HG02571 (cell line): Measurements from ENCODE around the gene LTBR.

Experiments used
- ATAC-seq: cut with Tn5 transposase; IDR thresholded peaks from one replicate; pipeline ENCODE4 v1.9.1; 2021; ENCODE audit warnings: mild to moderate bottlenecking, moderate library complexity; ENCODE audit not compliant: unreplicated experiment

LTBR gene

DNA sequence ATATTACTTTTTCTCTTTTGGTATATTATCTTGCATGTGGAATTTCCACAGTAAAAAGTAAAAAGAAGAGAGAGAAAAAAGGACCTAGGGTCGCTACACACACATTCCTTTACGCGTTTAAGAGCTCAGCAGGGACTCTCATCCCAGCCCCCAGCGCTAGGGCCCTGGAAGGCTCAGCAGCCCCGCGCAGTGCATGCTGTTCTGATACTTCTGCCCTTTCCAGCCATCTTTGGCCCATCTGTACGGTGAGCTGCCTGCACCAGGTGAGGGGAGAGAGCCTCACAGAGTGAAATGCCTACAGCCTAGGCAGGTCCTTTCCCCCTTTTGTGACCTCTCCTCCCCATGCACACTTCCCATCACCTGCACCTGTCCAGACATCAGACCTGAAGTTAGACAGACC lies 1.6 kb upstream of the LTBR start:
- ATAC-seq, result no peak

DNA sequence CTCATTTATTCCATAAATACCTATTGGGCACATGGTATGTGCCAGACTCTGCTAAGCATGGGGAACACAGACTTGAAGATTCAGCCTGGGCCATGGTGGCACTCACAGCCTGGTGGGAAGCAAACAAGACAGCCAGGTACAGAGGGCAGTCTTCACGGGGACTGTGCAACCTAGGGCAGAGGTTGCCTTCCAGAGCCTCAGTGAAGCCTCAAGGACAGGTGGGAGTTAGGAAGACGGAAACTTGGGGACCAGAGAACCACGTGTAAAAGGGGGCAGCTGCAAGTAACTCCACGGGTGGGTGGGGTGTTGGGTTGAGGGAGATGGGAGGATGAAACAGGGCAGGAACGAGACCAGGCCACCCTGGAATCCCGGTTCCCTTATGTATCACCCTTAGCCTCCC lies 980 bp upstream of the LTBR start:
- ATAC-seq, result no peak

DNA sequence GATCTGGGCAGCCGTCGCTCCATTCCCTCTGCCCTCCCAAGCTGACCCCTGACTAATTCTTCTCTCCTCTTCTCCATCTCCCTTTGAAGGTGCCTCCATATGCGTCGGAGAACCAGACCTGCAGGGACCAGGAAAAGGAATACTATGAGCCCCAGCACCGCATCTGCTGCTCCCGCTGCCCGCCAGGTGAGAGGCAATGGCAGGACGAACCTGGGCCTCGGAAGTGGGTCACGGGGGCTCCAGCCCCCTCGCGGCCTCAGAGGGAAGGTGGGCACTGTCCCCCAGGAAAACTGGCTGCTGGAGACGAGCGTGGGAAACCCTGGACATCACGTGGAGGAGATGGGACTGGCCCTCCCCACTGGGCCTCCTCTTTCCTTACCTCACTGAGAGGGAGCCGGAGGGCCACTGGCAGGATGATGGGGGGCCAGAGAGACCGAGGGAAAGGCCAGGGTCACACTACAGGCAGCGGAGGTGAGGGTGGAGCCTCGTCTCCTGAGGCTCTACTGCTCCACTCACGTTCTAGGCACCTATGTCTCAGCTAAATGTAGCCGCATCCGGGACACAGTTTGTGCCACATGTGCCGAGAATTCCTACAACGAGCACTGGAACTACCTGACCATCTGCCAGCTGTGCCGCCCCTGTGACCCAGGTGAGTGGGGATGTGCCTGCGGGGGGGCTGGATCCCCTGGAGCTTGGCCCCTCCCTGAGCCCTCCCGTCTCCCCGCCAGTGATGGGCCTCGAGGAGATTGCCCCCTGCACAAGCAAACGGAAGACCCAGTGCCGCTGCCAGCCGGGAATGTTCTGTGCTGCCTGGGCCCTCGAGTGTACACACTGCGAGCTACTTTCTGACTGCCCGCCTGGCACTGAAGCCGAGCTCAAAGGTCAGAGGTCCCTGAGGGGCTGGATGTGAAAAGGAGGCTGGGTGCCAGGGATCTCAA lies 806 bp downstream of the LTBR start:
- ATAC-seq, result no peak

DNA sequence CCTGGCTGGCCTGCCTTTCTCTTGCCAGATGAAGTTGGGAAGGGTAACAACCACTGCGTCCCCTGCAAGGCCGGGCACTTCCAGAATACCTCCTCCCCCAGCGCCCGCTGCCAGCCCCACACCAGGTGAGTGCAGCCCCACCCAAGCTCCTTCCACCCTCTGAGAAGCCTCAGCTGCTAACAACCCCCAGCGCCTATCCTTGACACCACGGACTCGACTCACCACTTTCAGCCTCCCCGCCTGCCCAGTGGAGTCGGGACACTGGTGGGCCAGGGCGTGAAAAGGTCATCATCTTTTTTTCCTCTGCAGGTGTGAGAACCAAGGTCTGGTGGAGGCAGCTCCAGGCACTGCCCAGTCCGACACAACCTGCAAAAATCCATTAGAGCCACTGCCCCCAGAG lies 2.1 kb downstream of the LTBR start:
- no peak for ATAC-seq

DNA sequence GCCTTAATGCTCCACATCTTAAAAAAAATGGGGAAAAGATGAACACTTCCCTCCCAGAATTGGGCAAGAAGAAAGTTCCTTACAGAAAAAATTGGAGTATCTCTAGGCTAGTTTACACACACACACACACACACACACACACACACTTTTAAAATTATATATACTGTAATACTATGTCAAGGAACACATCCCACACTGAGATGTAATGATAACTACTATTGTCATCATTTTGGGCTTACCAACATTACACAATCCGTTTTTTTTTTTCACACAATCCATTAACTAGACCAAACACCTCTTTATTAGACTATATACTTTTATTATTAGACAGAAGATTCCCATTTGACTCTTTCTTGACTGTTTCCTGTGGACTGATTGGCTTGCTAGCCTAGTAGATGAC lies 2.5 kb downstream of the LTBR start:
- no peak for ATAC-seq

DNA sequence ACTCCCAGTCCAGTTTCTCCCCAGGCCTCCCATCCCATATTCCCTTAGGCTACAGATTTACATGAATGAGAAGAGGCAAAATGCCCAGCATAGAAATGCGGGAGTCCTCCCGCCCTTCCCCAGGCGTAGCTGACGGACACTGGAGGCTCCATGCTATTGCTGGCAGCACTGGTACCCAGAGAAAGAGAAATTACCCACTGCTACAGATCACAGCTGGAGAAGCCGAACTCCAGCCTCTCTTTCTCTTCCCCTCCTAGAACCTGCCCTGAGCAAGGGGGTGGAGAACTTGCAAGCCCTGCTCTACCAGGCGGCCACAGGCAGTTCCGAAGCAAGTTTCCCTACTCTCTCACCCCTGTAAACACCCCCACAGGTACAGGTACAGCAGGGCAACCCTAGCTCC lies 3.6 kb downstream of the LTBR start:
- no peak for ATAC-seq

DNA sequence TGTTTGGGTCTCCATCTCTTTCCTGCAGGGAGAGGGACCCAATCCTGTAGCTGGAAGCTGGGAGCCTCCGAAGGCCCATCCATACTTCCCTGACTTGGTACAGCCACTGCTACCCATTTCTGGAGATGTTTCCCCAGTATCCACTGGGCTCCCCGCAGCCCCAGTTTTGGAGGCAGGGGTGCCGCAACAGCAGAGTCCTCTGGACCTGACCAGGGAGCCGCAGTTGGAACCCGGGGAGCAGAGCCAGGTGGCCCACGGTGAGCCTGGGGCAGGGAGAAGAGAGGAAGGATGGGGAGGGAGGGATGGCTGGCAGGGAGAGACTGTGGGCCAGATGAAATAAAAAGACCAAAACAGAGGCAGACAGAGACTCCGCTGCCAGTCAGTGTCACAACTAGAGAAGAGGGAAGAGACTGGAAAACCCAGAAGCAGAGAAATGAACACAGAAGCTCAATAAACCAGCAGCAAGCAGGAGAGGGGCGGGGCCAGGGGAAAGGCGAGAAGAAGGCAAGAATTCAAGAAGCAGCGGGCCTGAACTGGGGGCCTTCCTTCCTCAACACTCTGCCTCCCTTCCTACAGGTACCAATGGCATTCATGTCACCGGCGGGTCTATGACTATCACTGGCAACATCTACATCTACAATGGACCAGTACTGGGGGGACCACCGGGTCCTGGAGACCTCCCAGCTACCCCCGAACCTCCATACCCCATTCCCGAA lies 6.3 kb downstream of the LTBR start:
- ATAC-seq, result no peak

DNA sequence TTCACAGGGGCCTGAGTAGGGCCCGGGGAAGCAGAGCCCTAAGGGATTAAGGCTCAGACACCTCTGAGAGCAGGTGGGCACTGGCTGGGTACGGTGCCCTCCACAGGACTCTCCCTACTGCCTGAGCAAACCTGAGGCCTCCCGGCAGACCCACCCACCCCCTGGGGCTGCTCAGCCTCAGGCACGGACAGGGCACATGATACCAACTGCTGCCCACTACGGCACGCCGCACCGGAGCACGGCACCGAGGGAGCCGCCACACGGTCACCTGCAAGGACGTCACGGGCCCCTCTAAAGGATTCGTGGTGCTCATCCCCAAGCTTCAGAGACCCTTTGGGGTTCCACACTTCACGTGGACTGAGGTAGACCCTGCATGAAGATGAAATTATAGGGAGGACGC lies 7.1 kb downstream of the LTBR start:
- no peak for ATAC-seq

DNA sequence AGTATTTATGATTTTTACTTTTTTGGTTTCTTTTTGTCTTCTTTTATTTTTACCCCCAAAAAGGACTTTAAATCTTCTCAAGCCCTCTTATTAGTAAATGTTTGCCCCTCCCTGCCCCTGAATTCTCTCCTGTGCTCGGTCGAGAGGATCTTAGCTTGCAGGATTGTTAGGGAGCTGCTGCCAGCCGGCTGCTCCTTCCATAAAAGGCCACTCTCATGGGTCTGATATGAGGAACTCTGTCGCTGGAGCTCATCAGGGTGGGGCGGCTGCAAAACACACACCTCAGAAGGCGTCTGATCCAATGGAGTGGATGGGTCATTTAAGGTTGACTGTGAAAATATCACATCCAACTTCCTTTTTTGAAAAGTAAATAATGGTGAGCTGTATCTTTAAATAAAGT lies 8.5 kb downstream of the LTBR start:
- no peak for ATAC-seq

DNA sequence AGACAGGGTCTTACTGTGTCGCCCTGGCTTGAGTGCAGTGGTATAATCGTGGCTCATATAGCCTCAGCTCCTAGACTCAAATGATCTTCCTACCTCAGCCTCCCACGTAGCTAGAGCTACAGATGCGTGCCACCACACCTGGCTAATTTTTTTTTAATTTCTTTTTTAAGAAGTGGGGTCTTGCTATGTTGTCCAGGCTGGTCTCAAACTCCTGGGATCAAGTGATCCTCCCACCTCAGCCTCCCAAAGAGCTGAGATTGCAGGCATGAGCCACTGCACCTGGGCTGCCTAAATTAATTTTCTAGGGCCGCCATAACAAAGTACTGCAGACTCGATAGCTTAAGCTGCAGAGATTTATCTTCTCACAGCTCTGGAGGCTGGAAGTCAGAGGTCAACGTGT lies 9.1 kb downstream of the LTBR start:
- ATAC-seq, result no peak

DNA sequence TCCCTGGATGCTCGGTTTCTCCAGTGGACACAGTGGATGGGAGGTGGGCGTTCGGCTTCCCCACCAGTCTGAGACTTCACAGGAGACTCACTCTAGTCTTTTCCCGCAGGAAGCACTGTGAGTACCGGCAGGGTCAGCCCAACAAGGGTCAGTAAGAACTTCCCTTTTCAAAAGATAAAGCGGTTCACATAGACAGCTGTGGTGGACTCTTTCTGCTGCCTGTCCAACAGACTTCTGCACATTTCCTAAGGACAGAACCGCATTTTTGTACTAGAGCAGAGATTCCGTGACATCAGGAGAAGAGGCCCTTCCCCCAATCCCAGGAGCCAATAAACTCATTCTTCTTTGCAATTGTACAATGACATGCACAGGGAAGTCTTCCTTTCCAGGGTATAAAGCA lies 10.4 kb downstream of the LTBR start:
- ATAC-seq, result no peak

DNA sequence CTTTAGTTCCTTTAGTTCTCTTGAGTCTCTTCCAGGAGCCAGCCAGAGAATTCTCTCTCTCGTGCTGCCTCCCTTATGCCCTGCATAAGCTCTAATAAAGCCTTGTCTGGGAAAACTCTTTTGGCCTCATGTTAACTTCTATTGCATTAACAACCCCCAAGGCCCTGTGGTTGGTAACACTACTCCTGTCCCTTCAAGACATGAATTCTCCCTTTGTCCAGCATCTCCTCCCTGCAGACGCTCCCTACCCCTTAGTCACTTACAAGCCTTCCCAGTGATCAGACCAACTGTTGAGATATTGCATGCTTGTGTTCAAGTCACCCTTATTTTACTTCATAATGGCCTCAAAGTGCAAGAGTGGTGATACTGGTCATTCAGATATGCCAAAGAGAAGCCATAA lies 12.1 kb downstream of the LTBR start:
- ATAC-seq, result no peak

DNA sequence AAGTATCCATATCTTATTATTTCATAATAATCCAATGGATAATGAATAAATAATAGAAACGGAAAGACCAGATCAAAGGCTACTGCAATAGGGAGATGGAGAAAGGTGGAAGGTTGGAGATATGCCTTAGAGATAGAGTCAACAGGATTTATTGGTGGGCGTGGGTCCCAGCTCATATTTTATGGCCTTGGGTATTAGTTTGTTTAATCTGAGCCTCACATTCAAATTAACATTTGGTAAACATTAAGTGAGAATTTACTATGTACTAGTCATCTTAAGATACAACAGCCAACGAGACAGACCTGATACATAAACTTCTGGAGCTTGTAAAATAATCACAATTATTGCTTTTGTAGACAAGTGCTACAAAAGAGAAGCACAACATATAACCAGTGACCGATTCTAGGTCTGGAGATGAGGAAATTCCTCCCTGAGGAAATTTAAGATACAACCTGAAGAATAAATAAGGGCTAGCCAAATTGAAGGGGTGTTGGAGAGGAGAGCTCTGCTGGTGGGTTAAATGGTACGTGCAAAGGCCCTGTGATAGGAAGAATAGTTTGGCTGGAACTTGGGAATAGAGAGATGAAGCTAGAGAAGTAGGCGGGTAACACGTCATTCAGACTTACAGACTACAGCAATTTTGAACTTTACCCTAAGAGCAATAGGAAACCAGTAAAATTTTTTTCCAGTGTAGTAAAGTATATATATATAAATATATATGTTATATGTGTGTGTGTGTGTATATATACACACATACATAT lies 16.1 kb downstream of the LTBR start:
- ATAC-seq, result no peak

DNA sequence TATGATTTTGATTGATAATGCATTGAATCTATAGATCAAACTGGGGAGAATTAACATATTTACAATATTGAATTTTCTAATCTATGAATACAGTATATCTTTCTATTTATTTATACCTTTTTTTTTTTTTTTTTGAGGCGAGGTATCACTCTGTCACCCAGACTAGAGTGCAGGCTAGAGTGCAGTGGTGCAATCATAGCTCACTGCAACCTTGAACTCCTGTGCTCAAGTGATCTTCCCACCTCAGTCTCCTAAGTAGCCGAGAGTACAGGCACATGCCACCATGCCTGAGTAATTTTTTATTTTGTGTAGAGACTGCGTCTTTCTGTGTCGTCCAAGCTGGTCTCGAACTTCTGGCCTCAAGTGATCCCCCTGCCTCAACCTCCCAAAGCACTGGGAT lies 20.4 kb downstream of the LTBR start:
- ATAC-seq, result no peak

DNA sequence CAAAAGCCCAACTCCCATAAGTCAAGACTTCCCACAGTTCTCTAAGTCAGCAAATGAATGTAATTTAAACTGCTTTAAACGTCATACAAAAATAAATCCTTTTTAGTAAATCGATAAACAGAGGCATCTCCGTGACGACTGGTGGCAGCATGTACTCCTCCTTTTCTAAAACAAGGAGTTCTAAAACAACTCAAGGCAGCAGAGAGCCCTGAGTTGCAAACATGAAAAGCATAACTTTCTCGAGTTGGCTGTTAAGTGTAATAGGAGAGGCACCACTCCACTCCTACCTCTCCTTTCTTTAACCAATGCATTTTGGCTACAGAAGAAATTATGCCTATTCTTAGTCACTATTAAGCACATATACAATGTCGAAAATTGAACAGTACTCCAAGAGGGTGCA lies 22.0 kb downstream of the LTBR start:
- no peak for ATAC-seq

DNA sequence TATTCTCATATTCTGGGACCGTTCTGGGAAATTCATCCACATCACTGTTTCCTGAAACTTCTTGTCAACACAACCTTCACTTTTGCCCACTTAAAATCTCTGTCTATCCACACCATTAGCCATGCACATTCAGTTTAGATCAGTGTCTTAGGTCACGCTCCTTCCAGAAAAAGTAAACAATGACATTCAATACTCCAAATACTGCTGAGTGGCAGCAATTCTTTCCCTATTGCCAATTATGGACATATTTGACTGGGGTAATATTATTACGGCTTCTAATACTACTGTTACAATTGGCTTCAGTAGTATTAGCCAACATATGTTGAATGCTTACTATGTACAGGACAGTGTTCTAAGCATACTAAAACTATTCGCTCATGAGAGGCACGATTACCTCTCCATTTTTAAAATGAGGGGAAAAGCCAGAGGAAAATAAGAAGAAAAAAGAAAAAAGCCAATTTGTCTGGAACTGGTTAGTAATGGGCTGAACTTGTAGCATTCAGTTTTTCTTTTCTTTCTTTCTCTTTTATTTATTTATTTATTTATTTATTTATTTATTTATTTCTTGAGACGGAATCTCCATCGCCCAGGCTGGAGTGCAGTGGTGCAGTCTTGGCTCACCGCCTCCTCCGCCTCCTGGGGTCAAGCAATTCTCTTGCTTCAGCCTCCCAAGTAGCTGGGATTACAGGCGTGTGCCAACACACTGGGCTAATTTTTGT lies 23.4 kb downstream of the LTBR start:
- ATAC-seq, result no peak

DNA sequence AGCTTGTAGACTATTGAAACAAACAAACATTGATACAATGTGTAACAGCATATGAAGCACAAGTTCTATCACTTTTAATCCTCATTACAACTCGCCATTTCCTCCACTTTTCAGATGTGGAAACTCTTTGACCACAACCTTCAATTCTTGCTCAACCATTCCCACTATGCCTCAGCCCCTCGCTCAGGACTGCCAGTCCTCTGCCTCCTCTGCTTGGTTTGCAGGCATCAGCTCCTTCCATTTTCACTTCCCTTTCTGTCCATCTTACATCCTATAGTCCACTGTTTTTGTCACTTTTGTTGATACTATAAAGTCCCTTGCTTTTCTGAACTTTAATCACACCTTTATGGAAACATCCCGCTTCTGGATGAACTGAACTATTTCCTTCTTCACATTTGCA lies 32.6 kb downstream of the LTBR start:
- no peak for ATAC-seq

DNA sequence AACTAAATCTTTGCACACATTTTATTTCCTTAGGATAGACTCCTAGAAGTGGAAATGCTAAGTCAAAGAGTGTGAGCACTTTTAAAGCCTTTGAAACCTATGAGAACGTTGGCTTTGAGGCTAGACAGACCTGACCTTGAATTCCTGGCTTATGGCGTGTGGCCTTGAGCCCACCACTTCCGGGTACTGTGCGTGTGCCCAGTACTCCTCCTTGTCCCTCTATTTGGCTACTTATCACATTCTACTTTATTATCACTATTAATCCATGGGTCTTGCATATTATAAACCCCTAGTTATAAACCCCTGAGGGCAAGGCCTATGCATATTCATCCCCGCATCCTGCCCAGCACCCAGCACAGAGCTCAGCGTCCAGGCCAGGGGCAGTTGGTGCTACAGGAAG lies 34.8 kb downstream of the LTBR start:
- no peak for ATAC-seq

DNA sequence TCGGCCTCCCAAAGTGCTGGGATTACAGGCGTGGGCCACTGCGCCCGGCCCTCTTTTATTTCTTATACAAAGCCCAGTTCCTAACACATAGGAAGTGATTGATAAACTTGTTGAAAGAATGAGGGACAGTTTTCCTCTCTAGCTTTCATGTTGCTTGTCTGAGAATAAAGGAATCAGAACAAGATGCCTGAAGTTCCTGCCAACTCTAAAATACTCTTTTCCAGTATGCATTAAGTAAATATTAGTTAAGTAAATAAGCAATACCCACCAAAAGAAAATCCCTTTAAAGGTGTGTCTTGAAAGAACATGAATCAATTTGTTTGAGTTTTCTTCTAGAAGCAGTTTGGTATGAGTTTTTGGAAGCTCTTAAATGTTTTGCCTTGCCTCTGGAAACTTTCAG lies 36.4 kb downstream of the LTBR start:
- no peak for ATAC-seq

DNA sequence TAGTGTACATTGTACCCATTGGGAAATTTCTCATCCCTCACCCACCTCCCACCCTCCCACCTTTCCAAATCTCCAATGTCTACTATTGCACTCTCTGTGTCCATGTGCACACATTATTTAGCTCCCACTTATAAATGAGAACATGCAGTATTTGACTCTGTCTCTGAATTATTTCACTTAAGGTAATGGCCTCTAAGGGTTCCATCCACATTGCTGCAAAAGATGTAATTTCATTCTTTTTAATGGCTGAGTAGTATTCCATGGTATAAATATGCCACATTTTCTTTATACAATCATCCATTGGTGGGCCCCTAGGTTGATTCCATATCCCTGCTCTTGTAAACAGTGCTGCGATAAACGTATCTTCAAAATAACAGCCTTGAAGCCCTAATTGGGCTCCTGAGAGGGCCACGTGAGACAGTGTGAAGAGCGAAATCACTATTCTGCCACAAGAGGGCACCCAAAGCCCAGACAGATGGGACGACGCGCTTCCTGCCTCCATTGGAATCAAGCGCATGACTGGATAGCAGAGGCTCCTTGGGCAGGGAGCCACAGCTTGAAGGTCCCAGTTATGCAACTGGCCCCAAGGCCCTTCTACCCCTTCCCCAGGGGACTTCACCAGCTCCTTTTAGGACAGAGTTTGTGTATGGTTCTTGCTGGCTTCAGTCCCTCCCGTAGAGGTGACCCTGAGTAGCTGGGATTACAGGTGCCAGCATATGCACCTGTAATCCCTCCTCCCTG lies 39.5 kb downstream of the LTBR start:
- ATAC-seq, result no peak
